NOMO-1 treated with DMSO at 0.1 percent for 48 hours (cell line): Measurements from ENCODE around the gene PPP2R3B.
A peak's percentile ranks its signal among the peaks of the same experiment; 100 is the strongest.
"Not testable (repeated sequence)": the region's sequence is repeated elsewhere in the genome, so short reads cannot be mapped to it uniquely, and the experiment has no call there.

ENCODE experiments used
- DNase-seq: peaks from one replicate; lab custom pipeline; 2025; ENCODE audit not compliant: unreplicated experiment; lab: John Stamatoyannopoulos, UW

Gene PPP2R3B, protein sequence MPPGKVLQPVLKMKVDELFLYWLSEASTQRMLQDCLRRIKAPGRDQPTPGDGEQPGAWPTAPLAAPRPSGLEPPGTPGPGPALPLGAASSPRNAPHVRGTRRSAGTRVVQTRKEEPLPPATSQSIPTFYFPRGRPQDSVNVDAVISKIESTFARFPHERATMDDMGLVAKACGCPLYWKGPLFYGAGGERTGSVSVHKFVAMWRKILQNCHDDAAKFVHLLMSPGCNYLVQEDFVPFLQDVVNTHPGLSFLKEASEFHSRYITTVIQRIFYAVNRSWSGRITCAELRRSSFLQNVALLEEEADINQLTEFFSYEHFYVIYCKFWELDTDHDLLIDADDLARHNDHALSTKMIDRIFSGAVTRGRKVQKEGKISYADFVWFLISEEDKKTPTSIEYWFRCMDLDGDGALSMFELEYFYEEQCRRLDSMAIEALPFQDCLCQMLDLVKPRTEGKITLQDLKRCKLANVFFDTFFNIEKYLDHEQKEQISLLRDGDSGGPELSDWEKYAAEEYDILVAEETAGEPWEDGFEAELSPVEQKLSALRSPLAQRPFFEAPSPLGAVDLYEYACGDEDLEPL

DNA sequence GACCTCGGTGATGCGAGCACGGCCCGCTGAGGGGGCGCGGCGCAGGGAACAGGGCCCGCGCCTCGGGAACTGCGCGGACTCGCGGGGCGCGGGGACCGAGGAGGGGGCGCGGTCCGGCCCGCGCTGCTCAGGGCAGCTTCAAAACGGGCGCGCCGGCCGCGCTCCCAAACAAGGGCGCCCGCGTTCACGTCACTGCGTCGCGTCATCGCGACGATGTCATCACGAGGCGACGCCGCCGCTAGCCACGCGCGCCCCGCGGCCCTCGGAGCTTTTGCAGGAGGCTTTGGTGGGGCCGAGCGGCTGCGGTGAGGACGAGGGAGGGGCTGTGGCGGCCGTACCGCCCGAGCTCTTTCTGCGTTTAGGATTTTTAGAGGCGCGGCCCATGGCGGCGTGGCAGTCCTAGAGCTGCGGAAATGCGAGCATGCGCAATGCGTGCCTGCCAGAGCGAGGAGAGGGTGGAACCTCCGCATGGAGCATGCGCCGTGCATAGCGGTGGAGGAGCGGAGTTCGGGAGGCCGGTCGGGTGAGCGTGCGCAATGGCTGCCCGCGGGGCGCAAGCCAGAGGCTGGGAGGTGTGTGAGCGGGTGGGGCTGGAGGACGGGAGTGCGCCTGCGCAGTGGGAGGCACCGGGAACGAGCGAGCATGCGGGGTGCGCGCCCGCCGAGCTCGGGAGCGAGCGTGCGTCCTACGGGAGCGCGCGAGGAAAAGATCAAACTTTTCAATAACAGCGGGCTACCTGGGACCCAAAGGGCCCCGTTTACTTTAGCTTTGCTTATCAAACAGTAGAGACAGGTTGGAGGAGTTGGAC, at the start of gene PPP2R3B:
TSS of gene PPP2R3B (minus strand) at position 140 of the 808 bp plus-strand sequence. CDS start 216 bp downstream, outside the sequence.
- no peak for DNase-seq

DNA sequence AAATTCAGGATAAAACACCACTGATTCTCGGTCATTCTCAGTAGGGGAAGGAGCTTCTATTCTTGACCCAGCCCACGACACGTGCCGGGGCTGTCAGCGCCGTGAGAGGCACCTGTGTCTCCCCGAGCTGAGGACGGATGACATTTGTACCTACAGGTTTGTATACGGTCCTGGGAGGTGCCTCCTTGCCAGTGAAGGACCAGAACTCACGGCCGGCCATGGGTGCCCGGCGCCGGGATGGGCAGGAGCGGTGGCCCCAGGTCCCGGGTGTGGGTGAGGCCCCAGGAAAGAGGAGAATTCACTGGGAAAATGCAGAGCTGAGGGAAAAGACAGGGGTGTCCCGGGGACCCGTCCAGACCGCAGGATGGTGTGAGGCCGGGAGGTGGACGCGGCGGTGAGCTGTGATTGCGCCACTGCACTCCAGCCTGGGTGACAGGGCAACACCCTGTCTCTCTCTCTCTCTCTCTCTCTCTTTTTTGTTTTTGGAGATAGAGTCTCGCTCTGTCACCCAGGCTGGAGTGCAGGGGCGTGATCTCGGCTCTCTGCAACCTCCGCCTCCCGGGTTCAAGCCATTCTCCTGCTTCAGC, 48.9 kb upstream of the PPP2R3B start:
- DNase-seq, result no peak

DNA sequence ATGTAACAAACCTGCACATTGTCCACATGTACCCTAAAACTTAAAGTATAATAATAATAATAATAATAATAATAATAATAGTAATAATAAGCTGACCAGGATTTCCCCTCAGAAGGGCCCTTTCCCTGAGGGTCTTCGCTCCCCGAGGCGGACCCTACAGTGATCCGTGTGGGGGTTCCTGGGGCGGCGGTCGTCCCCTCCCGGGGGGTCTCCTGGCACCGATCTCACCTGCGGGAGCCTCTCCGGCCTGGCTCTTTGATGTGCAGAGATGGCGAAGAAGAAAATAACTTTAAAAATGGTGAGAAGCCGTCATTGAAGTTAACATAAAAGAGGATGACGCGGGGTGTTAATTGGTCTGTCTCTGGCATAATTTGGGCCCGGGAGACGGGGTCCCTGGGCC, 48.2 kb upstream of the PPP2R3B start:
- DNase-seq, result no peak

DNA sequence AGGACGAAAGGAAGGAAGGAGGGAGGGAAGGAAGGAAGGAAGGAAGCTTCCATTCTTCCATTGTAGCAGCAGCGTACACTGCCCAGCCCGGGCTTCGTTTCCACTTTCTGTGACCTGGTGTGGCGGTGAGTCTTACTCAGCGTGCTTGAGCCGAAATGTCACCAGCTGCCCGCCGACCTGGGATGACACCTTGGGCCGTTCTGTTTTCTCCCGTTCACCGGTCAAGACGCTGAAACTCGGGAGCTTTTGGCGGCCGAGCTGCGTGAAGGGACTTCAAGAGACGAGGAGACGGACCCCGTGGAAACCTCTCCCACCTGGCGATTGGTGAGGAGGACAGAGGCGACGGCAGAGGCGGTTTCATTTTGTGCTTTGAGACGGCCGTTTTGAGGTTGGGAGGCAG, 47.1 kb upstream of the PPP2R3B start:
- no peak for DNase-seq

DNA sequence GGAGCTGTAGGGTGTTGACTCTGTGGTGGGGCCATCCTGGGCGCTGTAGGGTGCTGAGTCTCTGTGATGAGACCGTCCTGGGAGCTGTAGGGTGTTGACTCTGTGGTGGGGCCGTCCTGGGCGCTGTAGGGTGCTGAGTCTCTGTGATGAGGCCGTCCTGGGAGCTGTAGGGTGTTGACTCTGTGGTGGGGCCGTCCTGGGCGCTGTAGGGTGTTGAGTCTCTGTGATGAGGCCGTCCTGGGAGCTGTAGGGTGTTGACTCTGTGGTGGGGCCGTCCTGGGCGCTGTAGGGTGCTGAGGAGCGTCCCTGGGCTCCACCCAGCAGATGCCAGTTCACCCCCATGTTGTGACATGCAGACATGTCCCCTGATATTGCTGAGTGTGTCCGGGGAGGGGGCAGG, 46.0 kb upstream of the PPP2R3B start:
- not testable (repeated sequence) for DNase-seq

DNA sequence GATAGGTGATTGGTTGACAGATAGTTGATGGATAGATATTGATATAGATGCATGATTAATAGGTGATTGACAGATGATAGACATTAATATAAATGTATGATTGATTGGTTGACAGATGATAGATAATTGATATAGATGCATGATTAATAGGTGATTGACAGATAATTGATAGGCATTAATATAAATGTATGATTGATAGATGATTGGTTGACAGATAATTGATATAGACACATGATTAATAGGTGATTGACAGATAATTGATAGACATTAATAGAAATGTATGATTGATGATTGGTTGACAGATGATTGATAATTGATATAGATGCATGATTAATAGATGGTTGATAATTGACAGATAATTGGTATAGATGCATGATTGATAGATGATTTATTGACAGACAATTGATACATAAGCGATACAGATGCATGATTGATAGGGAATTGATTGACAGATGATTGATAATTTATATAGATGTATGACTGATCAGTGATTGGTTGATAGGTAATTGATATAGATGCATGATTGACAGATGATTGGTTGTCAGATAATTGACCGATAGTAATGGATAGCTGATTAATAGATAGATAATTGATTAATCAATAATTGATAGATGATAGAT, 44.9 kb upstream of the PPP2R3B start:
- no peak for DNase-seq

DNA sequence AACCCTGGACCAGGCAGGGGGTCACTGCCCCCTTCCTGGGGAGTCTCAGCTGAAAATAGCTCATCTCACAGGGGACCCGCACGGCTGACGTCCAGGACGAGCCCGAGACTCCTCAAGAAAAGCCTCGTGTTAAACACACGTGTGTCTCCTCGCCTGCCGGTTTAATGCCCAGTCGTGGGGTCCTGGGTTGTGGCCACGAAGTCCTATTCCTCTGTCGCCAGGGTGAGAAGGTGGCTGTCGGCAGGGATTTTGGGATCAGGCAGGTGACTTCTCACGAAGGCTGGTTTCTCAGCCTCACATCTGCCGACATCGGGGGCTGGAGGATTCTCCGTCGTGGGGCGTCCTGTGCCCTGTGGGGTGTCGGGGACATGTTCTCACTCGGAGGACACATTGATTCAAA, 44.3 kb upstream of the PPP2R3B start:
- no peak for DNase-seq

DNA sequence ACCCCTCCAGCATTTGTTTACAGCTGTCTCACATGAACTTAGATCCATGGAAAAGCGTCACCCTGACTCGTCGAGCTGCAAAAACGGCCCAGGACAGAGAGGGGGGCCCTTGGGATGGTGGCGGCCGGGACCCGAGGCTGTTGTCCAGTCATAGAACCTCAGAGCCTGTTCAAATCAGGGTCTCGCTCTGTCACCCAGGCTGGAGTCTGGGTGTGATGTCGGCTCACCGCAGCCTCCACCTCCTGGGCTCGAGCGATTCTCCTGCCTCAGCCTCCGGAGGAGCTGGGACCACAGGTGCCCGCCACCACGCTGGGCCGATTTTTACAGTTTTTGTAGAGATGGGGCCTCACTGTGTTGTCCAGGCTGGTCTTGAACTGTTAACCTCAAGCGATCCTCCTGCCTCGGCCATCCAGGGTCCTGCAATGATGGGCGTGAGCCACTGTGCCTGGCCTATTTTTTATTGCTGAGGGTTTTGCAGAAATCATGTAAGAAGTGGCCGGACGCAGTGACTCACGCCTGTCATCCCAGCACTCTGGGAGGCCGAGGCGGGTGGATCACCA, 42.6 kb upstream of the PPP2R3B start:
- DNase-seq, result no peak

DNA sequence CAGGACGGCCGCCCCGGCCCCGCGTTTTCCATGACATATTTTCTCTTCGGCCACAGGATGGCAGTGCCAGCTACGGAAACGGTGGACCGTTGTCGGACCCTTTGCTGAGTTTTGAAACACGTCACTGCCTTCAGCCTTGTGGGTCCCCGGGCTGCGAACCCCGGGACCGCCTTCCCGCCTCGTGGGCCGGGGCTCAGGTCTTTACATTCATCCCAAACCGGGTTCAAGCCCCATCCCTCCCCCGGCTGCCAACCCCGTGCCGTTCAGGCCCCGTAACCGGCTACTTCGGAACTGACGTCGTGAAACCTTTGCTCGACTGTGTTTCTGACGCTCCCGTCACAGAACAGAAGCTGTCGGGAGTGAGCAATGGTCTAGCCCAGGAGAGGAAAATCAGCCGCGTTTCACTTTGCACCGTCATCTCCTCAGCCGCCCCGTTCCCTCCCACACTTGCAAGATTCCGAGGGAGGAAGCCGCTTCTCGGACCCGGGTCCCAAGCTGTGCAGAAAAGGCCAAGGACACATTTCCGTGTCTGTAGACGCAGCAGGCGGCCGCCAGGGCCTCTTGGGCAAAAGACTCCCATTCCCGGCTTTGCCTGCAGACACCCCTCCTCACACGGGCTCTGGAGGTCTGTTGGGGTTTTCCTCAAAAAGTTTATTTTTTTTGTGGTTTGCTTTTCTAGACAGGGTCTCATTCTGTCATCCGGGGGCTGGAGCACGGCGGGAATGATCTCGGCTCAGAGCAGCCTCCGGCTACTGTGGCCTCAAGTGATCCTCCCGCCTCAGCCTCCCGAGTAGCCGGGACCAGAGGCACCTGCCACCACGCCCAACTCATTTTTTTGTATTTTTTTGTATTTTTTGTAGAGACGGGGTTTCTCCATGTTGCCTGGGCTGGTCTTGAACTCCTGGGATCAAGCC, 41.4 kb upstream of the PPP2R3B start:
- peak; percentile 52 for DNase-seq

DNA sequence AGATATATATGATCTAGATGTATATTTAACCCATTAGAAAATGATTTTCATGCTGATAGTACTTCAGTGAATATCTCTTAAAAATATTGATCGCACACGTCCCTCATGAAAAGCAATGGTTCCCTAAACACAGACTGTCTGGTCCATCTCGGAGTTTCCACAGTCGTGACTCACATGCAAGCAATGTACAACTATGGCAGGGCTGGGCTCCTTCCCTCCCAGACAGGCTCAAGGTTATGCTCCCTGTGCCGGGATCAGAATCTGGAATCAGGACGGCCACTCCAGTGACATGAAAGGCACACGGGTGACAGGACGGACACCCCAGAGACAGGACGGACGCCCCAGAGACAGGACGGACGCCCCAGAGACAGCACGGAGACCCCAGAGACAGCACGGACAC, 40.2 kb upstream of the PPP2R3B start:
- no peak for DNase-seq

DNA sequence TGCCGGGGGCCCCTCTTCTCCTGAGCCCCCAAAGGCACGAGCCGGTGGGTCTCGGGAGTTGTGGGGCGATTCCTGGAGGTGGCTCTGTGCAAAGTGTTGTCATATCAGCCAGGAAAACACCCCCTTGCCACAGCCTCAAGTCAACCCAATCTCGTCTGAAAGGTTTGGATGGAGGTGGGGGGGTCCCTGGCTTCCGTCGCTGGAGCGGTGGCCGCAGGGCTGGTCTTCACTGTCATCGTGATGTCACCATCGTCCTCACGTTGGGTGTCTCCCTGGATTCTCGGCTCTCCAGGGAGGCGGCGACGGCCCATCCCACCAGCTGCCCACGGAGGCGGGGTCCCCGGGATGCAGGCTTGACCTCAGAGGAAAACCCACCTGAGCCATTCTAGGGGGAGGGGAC, 38.3 kb upstream of the PPP2R3B start:
- DNase-seq, result no peak

DNA sequence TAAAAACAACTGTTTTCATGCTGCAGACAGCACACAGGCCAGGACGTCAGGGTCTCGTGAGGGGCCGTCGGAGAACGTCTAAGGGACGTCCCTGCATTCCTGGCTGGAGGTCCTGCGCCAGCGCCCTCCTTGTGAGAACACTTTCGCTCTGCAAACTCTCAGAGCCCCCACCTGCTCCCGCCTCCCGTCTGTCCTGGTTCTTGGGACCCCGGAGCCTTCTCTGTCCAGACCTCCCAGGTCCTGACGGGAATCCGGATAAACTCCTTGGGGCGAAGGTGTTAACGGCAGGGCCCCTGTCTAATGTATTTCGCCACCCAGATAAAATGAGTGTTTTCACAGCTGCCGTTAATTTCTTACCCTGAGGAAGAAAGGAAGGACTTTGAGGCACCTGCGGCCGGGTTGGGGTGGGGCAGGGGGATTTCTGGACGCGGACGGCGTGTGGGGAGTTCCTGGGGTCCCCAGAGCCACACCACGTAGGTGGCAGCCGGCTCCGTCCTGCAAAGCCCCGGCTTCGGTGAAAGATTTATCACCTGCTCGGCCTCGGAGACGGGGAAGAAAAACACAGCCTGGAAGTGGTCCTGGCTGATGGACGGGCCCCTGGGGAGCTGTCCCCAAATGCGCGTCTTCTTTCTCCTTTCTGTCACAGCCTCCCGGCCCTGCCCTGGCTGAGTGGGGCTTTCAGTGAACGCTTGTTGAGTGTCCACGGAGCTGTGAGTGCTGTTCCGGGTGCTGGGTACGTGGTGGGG, 35.1 kb upstream of the PPP2R3B start:
- no peak for DNase-seq

DNA sequence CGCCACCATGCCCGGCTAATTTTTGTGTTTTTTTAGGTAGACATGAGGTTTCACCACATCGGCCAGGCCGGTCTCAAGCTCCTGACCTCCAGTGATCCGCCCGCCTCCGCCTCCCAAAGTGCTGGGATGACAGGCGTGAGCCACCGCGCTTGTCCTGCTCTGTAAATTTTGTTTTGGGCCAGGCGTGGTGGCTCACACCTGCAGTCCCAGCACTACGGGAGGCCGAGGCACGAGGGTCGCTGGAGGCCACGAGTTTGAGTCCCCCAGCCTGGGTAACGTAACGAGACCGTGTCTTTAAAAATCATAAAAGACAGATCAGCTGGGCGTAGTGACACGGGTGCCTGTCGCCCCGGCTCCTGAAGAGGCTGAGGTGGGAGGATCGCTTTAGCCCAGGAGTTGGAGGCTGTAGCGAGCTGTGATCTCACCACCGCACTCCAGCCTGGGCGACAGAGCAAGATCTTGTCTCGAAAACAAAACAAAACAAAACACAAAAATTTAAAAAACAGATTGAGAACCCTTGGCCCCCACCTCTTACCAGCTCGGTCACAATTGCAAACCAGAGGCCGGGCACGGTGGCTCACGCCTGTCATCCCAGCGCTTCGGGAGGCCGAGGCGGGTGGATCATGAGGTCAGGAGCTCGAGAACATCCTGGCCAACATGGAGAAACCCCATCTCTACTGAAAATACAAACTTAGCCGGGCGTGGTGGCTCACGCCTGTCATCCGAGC, 34.0 kb upstream of the PPP2R3B start:
- DNase-seq, result no peak

DNA sequence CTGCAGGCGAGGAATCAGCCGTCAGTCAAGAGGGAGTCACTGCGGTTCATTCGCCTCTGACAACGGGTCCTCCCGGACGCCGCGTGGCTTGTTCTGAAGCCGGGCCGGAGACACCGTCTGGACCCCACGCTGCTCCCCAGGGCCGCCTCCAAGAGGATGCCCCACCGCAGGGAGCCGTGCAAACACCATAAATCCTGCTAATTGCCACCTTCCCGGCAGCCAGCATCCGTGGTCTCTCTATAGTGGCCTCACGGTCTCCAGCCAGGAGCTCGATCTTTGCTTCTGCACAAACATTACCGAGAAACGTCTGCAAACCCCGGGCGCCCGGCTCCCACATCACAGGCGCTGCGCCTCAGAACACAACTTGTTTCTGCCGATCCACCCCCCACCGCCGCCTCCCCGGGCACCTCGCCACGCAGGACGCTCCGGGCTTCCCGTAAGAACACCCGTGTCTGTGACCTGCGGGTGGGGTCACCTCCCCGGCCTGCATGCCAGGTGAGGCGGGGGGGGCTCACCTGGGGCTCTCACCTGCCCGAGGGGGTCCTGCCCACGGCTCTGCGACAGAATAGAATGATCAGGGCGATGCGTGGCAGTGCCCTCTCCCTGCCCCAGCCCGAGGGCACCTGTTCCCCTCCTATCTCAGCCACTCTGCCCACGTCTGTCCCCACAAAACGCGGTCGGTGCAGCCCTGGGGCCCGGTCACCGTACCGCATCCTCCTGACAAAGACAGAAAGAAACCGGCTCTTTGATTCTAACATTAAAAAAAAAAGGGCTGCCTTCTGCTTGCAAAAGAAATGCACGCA, 32.4 kb upstream of the PPP2R3B start:
- DNase-seq, result no peak

DNA sequence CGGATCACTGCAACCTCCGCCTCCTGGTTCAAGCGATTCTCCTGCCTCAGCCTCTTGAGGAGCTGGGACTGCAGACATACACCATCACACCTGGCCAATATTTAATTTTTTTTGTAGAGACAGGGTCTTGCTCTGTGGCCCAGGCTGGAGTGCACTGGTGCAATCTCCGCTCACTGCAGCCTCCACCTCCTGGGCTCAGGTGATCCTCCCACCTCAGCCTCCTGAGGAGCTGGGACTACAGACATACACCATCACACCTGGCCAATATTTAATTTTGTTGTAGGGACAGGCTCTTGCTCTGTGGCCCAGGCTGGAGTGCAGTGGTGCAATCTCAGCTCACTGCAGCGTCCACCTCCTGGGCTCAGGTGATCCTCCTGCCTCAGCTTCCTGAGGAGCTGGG, 28.8 kb upstream of the PPP2R3B start:
- not testable (repeated sequence) for DNase-seq

DNA sequence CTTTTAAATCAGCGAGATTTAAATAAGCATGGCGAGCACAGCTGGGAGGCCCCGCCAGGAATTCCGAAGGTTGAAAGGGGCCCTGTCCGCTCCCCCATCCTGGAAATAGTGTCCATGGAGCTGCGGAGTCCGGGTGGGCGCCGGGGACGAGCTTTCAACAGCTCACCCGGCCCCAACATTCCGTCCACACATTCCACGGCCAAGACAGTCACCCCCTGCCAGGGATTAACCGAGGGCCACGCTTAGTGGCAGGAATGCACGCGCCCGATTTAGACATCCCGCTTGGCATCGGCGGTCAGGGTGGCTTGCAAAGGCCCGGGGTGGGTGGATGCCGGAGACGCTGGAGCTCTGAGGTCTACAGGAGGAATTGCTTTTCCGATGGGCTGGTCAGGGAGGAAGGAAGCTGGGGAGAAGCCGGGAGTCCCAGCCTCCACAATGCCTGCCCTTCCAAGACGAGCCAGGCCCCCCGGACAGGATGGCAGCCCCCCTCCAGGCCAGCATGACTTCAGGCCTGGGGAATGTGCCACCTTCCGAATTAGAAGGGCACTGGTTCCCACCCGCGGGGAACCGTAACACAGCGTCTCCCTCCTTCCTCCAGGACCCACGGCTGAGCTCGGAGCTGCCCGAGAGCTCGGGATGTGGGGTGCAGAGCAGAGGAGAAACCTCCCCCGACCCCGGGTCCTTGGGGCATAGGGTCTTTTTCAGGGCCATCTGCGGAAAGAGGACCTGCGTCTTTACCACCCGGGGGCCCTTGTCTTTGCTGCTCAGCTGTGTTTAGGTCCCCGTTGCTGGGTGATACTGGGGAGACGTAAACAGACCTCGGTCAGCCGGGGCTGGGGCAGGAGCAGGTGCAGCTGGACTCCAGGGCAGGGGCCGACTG, 26.9 kb upstream of the PPP2R3B start:
- no peak for DNase-seq

DNA sequence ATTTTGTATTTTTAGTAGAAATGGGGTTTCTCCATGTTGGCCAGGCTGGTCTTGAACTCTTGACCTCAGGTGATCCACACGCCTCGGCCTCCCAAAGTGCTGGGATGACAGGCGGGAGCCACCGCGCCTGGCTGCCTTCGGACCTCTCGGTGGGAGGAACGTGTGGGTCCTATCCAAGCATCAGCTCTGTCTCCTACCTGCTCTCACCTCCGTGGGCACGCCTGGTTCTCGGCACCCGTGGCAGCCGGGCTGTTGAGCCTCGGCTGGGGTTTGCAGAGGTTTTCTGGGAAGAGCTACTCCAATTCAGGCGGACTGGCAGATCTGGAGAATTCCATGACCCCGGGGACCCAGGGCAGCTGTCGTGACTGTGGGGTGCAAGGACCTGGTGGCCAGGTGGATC, 23.6 kb upstream of the PPP2R3B start:
- DNase-seq, result no peak
